MCF 10A (cell line): ENCODE measurements around the gene BRSK1. TPM values are rescaled to one million over a fixed set of nuclear protein-coding genes. Genes with fewer than 3 reads are reported as not detected.

Source experiments
- BruUV-seq: library from RNA; stranded (reverse); fragments of 400-500 nt; replicated peaks from 2 replicates; lab custom pipeline; 2021; lab: Mats Ljungman, UMichigan
- CTCF ChIA-PET: fragments of 300-600 bp; sonication (Branson Sonifier 250); formaldehyde crosslinking; extraction: SDS; loops from one replicate; lab custom pipeline; 2021; ENCODE audit warnings: antibody characterized with exemption, inconsistent platforms; lab: Yijun Ruan, JAX
- POLR2A ChIA-PET: fragments of 300-600, 350-650 bp; sonication (Branson Sonifier 250); formaldehyde crosslinking; extraction: SDS; loops from one replicate; lab custom pipeline; 2020; ENCODE audit warnings: antibody characterized with exemption, inconsistent platforms; lab: Yijun Ruan, JAX
- DNase-seq: peaks from one replicate; pipeline ENCODE4 v3.0.0-alpha.2; 2018; ENCODE audit not compliant: unreplicated experiment
- H3K27ac Mint-ChIP-seq: one replicate; pipeline ENCODE4 v1.8.0; 2022; ENCODE audit warnings: mild to moderate bottlenecking, low read depth, mixed read lengths; ENCODE audit not compliant: unreplicated experiment
- H3K27me3 Mint-ChIP-seq: one replicate; pipeline ENCODE4 v1.8.0; 2022; ENCODE audit warnings: mixed read lengths; ENCODE audit not compliant: insufficient read depth, unreplicated experiment
- H3K36me3 Mint-ChIP-seq: one replicate; pipeline ENCODE4 v1.8.0; 2022; ENCODE audit warnings: mild to moderate bottlenecking, moderate library complexity, mixed read lengths; ENCODE audit not compliant: insufficient read depth, unreplicated experiment
- H3K4me1 Mint-ChIP-seq: one replicate; pipeline ENCODE4 v1.8.0; 2022; ENCODE audit warnings: mixed read lengths; ENCODE audit not compliant: insufficient read depth, unreplicated experiment
- H3K4me3 Mint-ChIP-seq: one replicate; pipeline ENCODE4 v1.8.0; 2022; ENCODE audit warnings: mild to moderate bottlenecking, moderate library complexity, mixed read lengths; ENCODE audit not compliant: unreplicated experiment
- H3K9me3 Mint-ChIP-seq: one replicate; pipeline ENCODE4 v1.8.0; 2022; ENCODE audit warnings: mixed read lengths; ENCODE audit not compliant: unreplicated experiment
- intact Hi-C: fragments of 100-400 bp; cut with micrococcal nuclease; formaldehyde crosslinking; loops from 2 replicates; pipeline ENCODE4 v1.14.1; 2022
- total RNA-seq: library from RNA; stranded (reverse); gene quantifications from 2 replicates; pipeline ENCODE4 v1.2.3, GENCODE V29; 2022
- TF ChIP-seq, protein P1 (sequence below): fragments of 200-600 bp; IDR thresholded peaks from one replicate; pipeline ENCODE4 v1.8.0; 2022; ENCODE audit warnings: antibody characterized with exemption, mild to moderate bottlenecking; ENCODE audit not compliant: unreplicated experiment

Gene BRSK1
- total RNA-seq, 1 experiment from 2014 or later: 5.1 TPM

DNA sequence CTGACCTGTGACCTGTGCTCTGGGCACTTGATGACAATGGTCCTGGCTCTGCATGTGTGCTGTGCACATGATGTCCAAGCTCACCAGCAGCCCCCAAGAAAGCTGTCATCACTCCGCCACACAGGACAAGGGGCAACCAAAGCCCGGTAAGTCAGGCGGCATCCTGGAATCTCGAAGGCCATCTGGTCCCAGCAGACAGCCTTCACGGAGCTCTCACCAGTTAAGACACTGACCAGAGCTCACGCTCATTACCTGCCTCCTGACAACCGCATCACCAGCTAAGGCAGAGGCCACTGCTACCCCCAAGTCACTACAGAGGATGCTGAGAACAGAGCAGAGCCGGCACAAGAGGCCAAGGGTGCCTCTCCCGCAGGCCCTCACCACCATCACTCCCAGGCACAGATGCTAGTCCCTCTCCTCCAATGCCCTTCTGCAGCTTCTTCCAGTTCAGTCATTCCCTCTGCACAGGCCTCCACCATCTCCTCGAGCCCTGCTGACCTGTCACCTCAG lies 35.6 kb upstream of the BRSK1 start:
- Mint-ChIP-seq H3K27me3 (no peaks in the 10 kb centered on the region), H3K4me3 (no peak overlapping the region), H3K9me3 (no peaks in the 10 kb centered on the region), H3K27ac (no peak overlapping the region), H3K4me1 (peaks cover 11% of the 10 kb centered on the region), H3K36me3 (peaks cover 33% of the 10 kb centered on the region)
- no peak for DNase-seq
- no TSS peak for BruUV-seq
- CTCF ChIA-PET: interaction anchor here (0.6 to 1.2 kb wide), 3 partner anchors 10 to 102 kb away, joined by 3 to 9 read pairs (median 4); no protein-coding TSS in a partner anchor
- TF ChIP-seq, protein P1, sequence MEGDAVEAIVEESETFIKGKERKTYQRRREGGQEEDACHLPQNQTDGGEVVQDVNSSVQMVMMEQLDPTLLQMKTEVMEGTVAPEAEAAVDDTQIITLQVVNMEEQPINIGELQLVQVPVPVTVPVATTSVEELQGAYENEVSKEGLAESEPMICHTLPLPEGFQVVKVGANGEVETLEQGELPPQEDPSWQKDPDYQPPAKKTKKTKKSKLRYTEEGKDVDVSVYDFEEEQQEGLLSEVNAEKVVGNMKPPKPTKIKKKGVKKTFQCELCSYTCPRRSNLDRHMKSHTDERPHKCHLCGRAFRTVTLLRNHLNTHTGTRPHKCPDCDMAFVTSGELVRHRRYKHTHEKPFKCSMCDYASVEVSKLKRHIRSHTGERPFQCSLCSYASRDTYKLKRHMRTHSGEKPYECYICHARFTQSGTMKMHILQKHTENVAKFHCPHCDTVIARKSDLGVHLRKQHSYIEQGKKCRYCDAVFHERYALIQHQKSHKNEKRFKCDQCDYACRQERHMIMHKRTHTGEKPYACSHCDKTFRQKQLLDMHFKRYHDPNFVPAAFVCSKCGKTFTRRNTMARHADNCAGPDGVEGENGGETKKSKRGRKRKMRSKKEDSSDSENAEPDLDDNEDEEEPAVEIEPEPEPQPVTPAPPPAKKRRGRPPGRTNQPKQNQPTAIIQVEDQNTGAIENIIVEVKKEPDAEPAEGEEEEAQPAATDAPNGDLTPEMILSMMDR: no peak
- intact Hi-C loops: no loop called here
- POLR2A ChIA-PET: interaction anchor here (0.9 to 1.1 kb wide), 2 partner anchors 9 to 11 kb away, joined by 3 to 4 read pairs; partner anchors contain the start of gene PPP6R1

DNA sequence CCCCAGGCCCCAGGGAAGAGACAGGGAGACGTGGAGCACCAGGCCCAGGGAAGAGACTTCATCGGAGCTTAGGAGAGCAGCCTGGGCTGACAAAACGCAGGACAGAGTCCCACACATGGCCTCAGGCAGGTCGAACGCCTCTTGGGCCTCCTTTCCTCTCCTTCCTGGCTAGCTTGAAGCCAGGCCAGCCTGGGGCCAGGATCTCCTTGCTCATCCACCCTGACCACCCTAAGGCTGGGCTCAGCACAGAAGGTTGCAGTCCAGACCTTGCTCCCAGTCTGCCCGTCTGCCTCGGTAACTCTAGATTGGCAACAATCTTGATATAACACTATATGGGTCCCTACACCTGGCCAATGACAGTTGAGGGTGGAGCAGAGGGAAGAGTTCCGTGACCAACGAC lies 35.1 kb upstream of the BRSK1 start:
- CTCF ChIA-PET: interaction anchor here (0.6 to 1.2 kb wide), 3 partner anchors 9 to 102 kb away, joined by 3 to 9 read pairs (median 4); no protein-coding TSS in a partner anchor
- Mint-ChIP-seq H3K9me3 (no peaks in the 10 kb centered on the region), H3K36me3 (peaks cover 28% of the 10 kb centered on the region), H3K27ac (peak overlapping the region; percentile 23), H3K27me3 (no peaks in the 10 kb centered on the region), H3K4me1 (peaks cover 11% of the 10 kb centered on the region), H3K4me3 (no peak overlapping the region)
- intact Hi-C loops: no loop called here
- DNase-seq: no peak
- TF ChIP-seq, protein P1: no peak
- BruUV-seq: no TSS peak
- POLR2A ChIA-PET: interaction anchor here (0.9 to 1.1 kb wide), 2 partner anchors 9 to 10 kb away, joined by 3 to 4 read pairs; partner anchors contain the start of gene PPP6R1

DNA sequence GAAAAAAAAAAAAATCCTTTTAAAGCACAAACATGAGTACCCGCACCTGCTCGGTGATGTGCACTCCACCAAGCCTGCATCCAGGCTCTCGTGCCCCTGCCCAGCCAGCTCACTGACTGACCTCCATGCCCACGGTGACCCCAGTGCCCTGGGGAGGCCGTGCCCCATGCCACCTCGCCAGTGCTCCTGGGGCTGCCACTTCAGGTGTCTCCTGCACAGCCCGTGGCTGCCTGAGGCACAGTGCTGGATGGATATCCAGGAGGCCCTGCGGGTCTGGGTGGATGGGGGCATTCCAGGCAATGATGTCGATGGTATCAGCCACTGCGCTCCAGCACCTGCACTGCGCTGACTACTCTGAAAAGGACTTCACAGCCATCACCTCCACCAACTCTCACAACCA lies 34.0 kb upstream of the BRSK1 start:
- CTCF ChIA-PET: no interaction called here
- Mint-ChIP-seq H3K4me1 (peaks cover 20% of the 10 kb centered on the region), H3K4me3 (no peak overlapping the region), H3K27ac (no peak overlapping the region), H3K27me3 (no peaks in the 10 kb centered on the region), H3K9me3 (no peaks in the 10 kb centered on the region), H3K36me3 (peaks cover 17% of the 10 kb centered on the region)
- DNase-seq: no peak
- BruUV-seq: no TSS peak
- intact Hi-C loops: no loop called here
- POLR2A ChIA-PET: no interaction called here
- TF ChIP-seq, protein P1: no peak

DNA sequence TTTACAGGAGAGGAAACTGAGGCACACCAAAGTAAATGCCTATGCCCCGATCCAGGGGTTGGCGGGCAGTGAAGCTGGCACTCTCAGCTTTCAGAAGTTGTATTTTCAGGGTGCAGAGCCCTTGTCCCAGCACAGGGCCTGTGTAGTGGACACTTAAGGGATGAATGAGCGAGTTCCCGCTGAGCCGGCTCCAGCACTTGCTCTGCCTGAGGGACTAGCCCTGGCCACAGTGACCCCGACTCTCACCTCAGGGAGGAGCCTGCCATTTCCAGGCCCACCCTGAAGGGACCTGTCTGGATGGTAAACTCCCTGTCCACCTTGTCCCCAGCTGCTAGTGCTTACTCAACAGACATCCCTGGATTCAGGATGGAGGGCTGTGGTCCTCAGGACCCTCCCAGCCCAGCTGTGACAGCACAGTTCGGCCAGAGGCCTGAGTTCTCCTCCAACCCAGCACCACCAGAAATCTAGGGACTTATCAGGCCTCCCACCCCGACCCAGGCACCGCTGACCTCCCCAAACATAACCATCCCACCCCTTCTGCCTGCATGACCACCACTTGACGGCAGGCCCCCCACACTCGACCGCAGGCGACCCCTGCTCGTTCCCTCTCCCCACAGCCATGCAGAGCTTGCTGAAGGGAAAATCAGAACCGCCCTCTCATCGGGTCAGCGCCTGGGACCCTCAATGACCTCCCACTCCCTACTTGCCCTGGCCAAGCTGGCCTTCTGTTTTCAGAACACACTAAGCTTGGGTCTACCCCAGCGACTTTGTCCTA lies 33.3 kb upstream of the BRSK1 start:
- Mint-ChIP-seq H3K27ac (no peak overlapping the region), H3K27me3 (no peaks in the 10 kb centered on the region), H3K36me3 (peaks cover 13% of the 10 kb centered on the region), H3K4me1 (peaks cover 24% of the 10 kb centered on the region), H3K4me3 (no peak overlapping the region), H3K9me3 (no peaks in the 10 kb centered on the region)
- intact Hi-C loops: no loop called here
- no TSS peak for BruUV-seq
- TF ChIP-seq, protein P1: no peak
- no peak for DNase-seq
- ChIA-PET POLR2A (interaction anchor here (0.6 to 0.9 kb wide), 2 partner anchors 22 to 157 kb away, joined by 3 to 4 read pairs; partner anchors contain the start of genes TMEM86B and UBE2S), CTCF (no interaction called here)
